ENCODE results near the gene CNTNAP2. TPM values are rescaled to one million over a fixed set of nuclear protein-coding genes. Genes with fewer than 3 reads are reported as not detected.

CNTNAP2 gene
- total and polyA plus RNA-seq, 4 donors: 0.14 to 2.3 (median 1.1) TPM

DNA sequence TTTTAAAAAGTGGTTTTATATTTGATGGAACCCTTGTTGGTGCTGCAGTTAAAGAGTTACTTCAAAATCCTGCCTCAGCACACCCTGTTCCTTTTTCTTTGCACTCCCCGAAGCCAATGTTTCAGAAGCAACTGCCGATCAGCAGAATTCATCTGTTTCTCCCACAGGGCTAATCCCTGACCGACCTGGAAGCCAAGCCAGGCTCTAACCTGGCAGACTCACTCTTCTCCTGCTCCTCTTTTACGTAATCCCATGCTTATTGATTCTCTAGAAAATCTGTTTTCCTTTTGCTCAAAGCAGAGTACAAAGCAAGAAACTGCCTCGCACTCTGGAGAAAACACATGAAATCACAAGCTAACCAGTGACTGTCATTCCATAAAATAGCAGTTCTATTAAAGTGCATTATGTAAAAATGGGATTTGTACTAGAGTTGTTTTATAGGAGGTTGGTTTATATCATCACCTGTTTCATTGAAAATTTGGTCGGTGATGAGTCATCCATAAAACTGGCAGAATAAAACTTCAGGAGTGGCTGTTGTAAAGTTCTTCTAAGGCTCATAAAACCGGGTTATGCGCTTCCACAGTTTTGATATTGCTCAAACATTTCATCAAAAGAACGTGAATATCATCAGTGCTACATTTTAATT lies 99.9 kb downstream of the CNTNAP2 start:
- Histone ChIP-seq H3K27me3 (ENCODE audit: control insufficient read depth in 4 of 4, insufficient read depth in 4 of 4, low read length in 3 of 4) (no peaks in the 10 kb centered on the region), H3K9ac (ENCODE audit: low read depth in 1 of 2, low read length in 2 of 2) (no peak overlapping the region), H3K27ac (ENCODE audit: low read depth in 1 of 2, low read length in 2 of 2) (no peak overlapping the region), H3K4me3 (ENCODE audit: low read depth in 1 of 3, low read length in 3 of 3) (no peak overlapping the region), H3K36me3 (ENCODE audit: control insufficient read depth in 4 of 4, insufficient read depth in 3 of 4, low read depth in 1 of 4, low read length in 3 of 4) (no peaks in the 10 kb centered on the region), H3K9me3 (ENCODE audit: control insufficient read depth in 4 of 4, low read length in 3 of 4) (no peaks in the 10 kb centered on the region), H3K4me1 (ENCODE audit: control insufficient read depth in 4 of 4, insufficient read depth in 4 of 4, low read length in 3 of 4) (no peaks in the 10 kb centered on the region)
- DNase-seq (ENCODE audit: low spot score): no peak
- WGBS: 63% methylated on average over 9 of the region's 9 CpGs
- TF ChIP-seq EGR1 (IDR thresholded peaks at IDR 0.05; ENCODE audit: low read depth in 2 of 2) (no peak), TAF1 (conservative IDR thresholded peaks at IDR 0.05) (no peak), HNF4A (conservative IDR thresholded peaks at IDR 0.05) (no peak), RXRA (IDR thresholded peaks at IDR 0.05) (no peak), RAD21 (IDR thresholded peaks at IDR 0.05) (no peak), HNF4G (IDR thresholded peaks at IDR 0.05) (no peak), ATF3 (IDR thresholded peaks at IDR 0.05) (no peak)
- TF ChIP-seq, protein P1, sequence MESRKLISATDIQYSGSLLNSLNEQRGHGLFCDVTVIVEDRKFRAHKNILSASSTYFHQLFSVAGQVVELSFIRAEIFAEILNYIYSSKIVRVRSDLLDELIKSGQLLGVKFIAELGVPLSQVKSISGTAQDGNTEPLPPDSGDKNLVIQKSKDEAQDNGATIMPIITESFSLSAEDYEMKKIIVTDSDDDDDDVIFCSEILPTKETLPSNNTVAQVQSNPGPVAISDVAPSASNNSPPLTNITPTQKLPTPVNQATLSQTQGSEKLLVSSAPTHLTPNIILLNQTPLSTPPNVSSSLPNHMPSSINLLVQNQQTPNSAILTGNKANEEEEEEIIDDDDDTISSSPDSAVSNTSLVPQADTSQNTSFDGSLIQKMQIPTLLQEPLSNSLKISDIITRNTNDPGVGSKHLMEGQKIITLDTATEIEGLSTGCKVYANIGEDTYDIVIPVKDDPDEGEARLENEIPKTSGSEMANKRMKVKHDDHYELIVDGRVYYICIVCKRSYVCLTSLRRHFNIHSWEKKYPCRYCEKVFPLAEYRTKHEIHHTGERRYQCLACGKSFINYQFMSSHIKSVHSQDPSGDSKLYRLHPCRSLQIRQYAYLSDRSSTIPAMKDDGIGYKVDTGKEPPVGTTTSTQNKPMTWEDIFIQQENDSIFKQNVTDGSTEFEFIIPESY (IDR thresholded peaks at IDR 0.05): no peak
- TF ChIP-seq, protein P2, sequence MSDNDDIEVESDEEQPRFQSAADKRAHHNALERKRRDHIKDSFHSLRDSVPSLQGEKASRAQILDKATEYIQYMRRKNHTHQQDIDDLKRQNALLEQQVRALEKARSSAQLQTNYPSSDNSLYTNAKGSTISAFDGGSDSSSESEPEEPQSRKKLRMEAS (IDR thresholded peaks at IDR 0.05): no peak

DNA sequence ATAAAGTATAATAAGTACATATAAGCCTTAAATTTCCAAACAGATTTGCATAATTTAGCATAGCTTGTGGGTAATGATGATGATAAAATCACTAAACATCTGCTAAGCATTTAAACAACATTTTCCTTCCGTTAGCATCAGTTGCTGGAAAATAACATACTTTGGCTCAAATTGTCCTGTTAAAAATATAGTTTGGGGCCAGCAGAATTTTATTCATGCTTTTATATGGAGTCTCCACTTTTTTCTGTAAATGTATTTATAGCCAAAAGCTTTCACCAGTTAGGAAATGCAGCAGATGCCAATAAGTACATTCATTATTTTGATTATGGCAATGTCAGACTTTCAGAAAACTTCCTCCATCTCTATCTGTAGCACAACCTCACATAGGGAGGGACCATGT lies 107.2 kb downstream of the CNTNAP2 start:
- Histone ChIP-seq H3K27ac (ENCODE audit: low read depth in 1 of 2, low read length in 2 of 2) (no peak overlapping the region), H3K4me3 (ENCODE audit: low read depth in 1 of 3, low read length in 3 of 3) (no peak overlapping the region), H3K36me3 (ENCODE audit: control insufficient read depth in 4 of 4, insufficient read depth in 3 of 4, low read depth in 1 of 4, low read length in 3 of 4) (no peaks in the 10 kb centered on the region), H3K4me1 (ENCODE audit: control insufficient read depth in 4 of 4, insufficient read depth in 4 of 4, low read length in 3 of 4) (no peaks in the 10 kb centered on the region), H3K27me3 (ENCODE audit: control insufficient read depth in 4 of 4, insufficient read depth in 4 of 4, low read length in 3 of 4) (no peaks in the 10 kb centered on the region), H3K9me3 (ENCODE audit: control insufficient read depth in 4 of 4, low read length in 3 of 4) (no peaks in the 10 kb centered on the region), H3K9ac (ENCODE audit: low read depth in 1 of 2, low read length in 2 of 2) (no peak overlapping the region)
- TF ChIP-seq HNF4G (IDR thresholded peaks at IDR 0.05) (no peak), ATF3 (IDR thresholded peaks at IDR 0.05) (no peak), RAD21 (IDR thresholded peaks at IDR 0.05) (no peak), NR2F2 (IDR thresholded peaks at IDR 0.05) (no peak)
- TF ChIP-seq, protein P3, sequence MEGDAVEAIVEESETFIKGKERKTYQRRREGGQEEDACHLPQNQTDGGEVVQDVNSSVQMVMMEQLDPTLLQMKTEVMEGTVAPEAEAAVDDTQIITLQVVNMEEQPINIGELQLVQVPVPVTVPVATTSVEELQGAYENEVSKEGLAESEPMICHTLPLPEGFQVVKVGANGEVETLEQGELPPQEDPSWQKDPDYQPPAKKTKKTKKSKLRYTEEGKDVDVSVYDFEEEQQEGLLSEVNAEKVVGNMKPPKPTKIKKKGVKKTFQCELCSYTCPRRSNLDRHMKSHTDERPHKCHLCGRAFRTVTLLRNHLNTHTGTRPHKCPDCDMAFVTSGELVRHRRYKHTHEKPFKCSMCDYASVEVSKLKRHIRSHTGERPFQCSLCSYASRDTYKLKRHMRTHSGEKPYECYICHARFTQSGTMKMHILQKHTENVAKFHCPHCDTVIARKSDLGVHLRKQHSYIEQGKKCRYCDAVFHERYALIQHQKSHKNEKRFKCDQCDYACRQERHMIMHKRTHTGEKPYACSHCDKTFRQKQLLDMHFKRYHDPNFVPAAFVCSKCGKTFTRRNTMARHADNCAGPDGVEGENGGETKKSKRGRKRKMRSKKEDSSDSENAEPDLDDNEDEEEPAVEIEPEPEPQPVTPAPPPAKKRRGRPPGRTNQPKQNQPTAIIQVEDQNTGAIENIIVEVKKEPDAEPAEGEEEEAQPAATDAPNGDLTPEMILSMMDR (IDR thresholded peaks at IDR 0.05; ENCODE audit: low read depth, low read length, missing input control): no peak
- TF ChIP-seq, protein P1 (IDR thresholded peaks at IDR 0.05): no peak
- no peak for DNase-seq (ENCODE audit: low spot score)
- 83% methylated on average over 1 of the region's 1 CpG for WGBS
